Lung (tissue), 12 donors: ENCODE measurements around the gene JPT2. TPM values are rescaled to one million over a fixed set of nuclear protein-coding genes. Genes with fewer than 3 reads are reported as not detected.
A peak's percentile ranks its signal among the peaks of the same experiment; 100 is the strongest.

Source experiments
- ATAC-seq: fragments of 200-7000 bp; cut with Tn5 transposase; one replicate; pipeline ENCODE4 v1.9.1; 2020; ENCODE audit warnings: moderate number of reproducible peaks; ENCODE audit not compliant: insufficient read depth, low FRiP score
- DNase-seq, 3 donors: peaks; one replicate each; pipeline ENCODE4 v3.0.0-alpha.2; 2013 to 2017
- H3K27ac ChIP-seq, 2 donors: one replicate each; pipeline ENCODE4 v1.5.1; 2013; ENCODE audit warnings: mild to moderate bottlenecking in 2 of 2, moderate library complexity in 2 of 2, control low read depth in 1 of 2, inconsistent platforms in 1 of 2, low read depth in 1 of 2, low read length in 1 of 2
- H3K27me3 ChIP-seq, 3 donors: one replicate each; pipeline ENCODE4 v1.5.1; 2013; ENCODE audit warnings: low read length in 2 of 3; ENCODE audit not compliant: control insufficient read depth in 3 of 3, insufficient read depth in 3 of 3
- H3K36me3 ChIP-seq, 4 donors: one replicate each; pipeline ENCODE4 v1.5.1; 2013; ENCODE audit warnings: low read length in 4 of 4, mild to moderate bottlenecking in 1 of 4, moderate library complexity in 1 of 4; ENCODE audit not compliant: control insufficient read depth in 4 of 4, insufficient read depth in 4 of 4
- H3K4me1 ChIP-seq, 5 donors: one replicate each; pipeline ENCODE4 v1.5.1; 2013; ENCODE audit warnings: low read length in 5 of 5, mild to moderate bottlenecking in 2 of 5, moderate library complexity in 1 of 5; ENCODE audit not compliant: control insufficient read depth in 5 of 5, insufficient read depth in 5 of 5
- H3K4me3 ChIP-seq: one replicate; pipeline ENCODE4 v1.5.1; 2013; ENCODE audit warnings: mild to moderate bottlenecking, control low read depth, moderate library complexity
- H3K9ac ChIP-seq, 2 donors: one replicate each; pipeline ENCODE4 v1.5.1; 2013; ENCODE audit warnings: low read length in 2 of 2, control low read depth in 1 of 2; ENCODE audit not compliant: insufficient read depth in 1 of 2
- H3K9me3 ChIP-seq, 4 donors: one replicate each; pipeline ENCODE4 v1.5.1; 2013; ENCODE audit warnings: low read length in 3 of 4, mild to moderate bottlenecking in 1 of 4, moderate library complexity in 1 of 4; ENCODE audit not compliant: control insufficient read depth in 4 of 4, insufficient read depth in 3 of 4
- WGBS, 2 donors: extraction: QIAGEN DNeasy Blood & Tissue Kit; methylation state at CpG; one replicate each; pipeline ENCODE4 v1.1.7; 2013; 5-methylcytosine and 5-hydroxymethylcytosine counted together
- polyA plus RNA-seq, 2 donors: library from polyadenylated mRNA; stranded (reverse); fragments of 200-250 nt; gene quantifications; one replicate each; pipeline ENCODE4 v1.2.1, GENCODE V29; 2013
- total RNA-seq, 2 donors: library from RNA; depleted of rRNA in 1 of 2; stranded (reverse); fragments of >200 nt in 1 of 2; gene quantifications; one replicate each; pipeline ENCODE4 v1.2.1, GENCODE V29; 2014 to 2021
- TF ChIP-seq, protein P1 (sequence below): IDR thresholded peaks from 2 replicates; pipeline ENCODE4 v1.5.1; 2012; ENCODE audit warnings: mild to moderate bottlenecking; ENCODE audit errors: control extremely low read depth, extremely low read depth
- donor health status: control.
- donor health status: control.
- donor health status: Bipolar disorder and iron deficiency.
- donor health status: healthy.
- donor health status: DM: yes; HTN: yes; CAD: no.

Gene JPT2
- total and polyA plus RNA-seq, 4 donors, result 28.7 to 71.9 (median 51.6) TPM

- ATAC-seq, result no peak
- 69 to 85% methylated on average over 11 of the region's 11 CpGs for WGBS, 2 donors
- TF ChIP-seq, protein P1, sequence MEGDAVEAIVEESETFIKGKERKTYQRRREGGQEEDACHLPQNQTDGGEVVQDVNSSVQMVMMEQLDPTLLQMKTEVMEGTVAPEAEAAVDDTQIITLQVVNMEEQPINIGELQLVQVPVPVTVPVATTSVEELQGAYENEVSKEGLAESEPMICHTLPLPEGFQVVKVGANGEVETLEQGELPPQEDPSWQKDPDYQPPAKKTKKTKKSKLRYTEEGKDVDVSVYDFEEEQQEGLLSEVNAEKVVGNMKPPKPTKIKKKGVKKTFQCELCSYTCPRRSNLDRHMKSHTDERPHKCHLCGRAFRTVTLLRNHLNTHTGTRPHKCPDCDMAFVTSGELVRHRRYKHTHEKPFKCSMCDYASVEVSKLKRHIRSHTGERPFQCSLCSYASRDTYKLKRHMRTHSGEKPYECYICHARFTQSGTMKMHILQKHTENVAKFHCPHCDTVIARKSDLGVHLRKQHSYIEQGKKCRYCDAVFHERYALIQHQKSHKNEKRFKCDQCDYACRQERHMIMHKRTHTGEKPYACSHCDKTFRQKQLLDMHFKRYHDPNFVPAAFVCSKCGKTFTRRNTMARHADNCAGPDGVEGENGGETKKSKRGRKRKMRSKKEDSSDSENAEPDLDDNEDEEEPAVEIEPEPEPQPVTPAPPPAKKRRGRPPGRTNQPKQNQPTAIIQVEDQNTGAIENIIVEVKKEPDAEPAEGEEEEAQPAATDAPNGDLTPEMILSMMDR, result no peak
- H3K4me3 ChIP-seq, result no peak overlapping the region
- no peaks in the 10 kb centered on the region for H3K27me3 ChIP-seq
- peaks cover 0 to 2% (median 0%) of the 10 kb centered on the region in 5 donors for H3K4me1 ChIP-seq
- H3K27ac ChIP-seq, result no peak overlapping the region
- H3K36me3 ChIP-seq, result peaks cover 6 to 60% (median 46%) of the 10 kb centered on the region in 4 donors
- no peak for DNase-seq
- no peaks in the 10 kb centered on the region for H3K9me3 ChIP-seq
- no peak overlapping the region for H3K9ac ChIP-seq
These were observed 38.2 kb upstream of the JPT2 start for GRCh38 chr16:1639860-1640259.

- DNase-seq (no peak), ATAC-seq (no peak)
- Histone ChIP-seq H3K4me3 (no peak overlapping the region), H3K9me3 (no peaks in the 10 kb centered on the region), H3K27me3 (no peaks in the 10 kb centered on the region), H3K36me3 (peaks cover 3 to 58% (median 43%) of the 10 kb centered on the region in 4 donors), H3K4me1 (peaks cover 0 to 2% (median 0%) of the 10 kb centered on the region in 5 donors), H3K9ac (no peak overlapping the region), H3K27ac (peak overlapping the region in 1 of 2 donors; percentile 54)
- TF ChIP-seq, protein P1, result no peak
- WGBS, 2 donors, result 63 to 67% methylated on average over 20 of the region's 20 CpGs
These were observed 37.7 kb upstream of the JPT2 start for GRCh38 chr16:1640261-1640941.

GRCh38 chr16:1641261-1641660 lies 36.8 kb upstream of the JPT2 start:
- no peak for DNase-seq
- no peaks in the 10 kb centered on the region for H3K27me3 ChIP-seq
- H3K27ac ChIP-seq, result peak overlapping the region in 1 of 2 donors; percentile 26
- H3K9me3 ChIP-seq, result no peaks in the 10 kb centered on the region
- no peak overlapping the region for H3K4me3 ChIP-seq
- peaks cover 3 to 66% (median 46%) of the 10 kb centered on the region in 4 donors for H3K36me3 ChIP-seq
- ATAC-seq, result no peak
- TF ChIP-seq, protein P1, result no peak
- peaks cover 0 to 2% (median 0%) of the 10 kb centered on the region in 5 donors for H3K4me1 ChIP-seq
- no peak overlapping the region for H3K9ac ChIP-seq
- WGBS, 2 donors, result 92% methylated on average over 12 of the region's 12 CpGs

GRCh38 chr16:1642148-1642547 lies 35.9 kb upstream of the JPT2 start:
- H3K36me3 ChIP-seq, result peaks cover 6 to 70% (median 46%) of the 10 kb centered on the region in 4 donors
- TF ChIP-seq, protein P1, result no peak
- peaks cover 0 to 2% (median 0%) of the 10 kb centered on the region in 5 donors for H3K4me1 ChIP-seq
- DNase-seq (no peak), ATAC-seq (no peak)
- no peaks in the 10 kb centered on the region for H3K27me3 ChIP-seq
- no peak overlapping the region for H3K4me3 ChIP-seq
- no peak overlapping the region for H3K9ac ChIP-seq
- no peaks in the 10 kb centered on the region for H3K9me3 ChIP-seq
- WGBS, 2 donors, result 91 to 93% methylated on average over 4 to 5 of the region's 5 CpGs
- no peak overlapping the region for H3K27ac ChIP-seq
